Sciatic nerve (tissue), 2 donors: ENCODE data around the gene IQSEC1. TPM values are rescaled to one million over a fixed set of nuclear protein-coding genes. Genes with fewer than 3 reads are reported as not detected.

Experiments used
- ATAC-seq: fragments of 200-7000 bp; cut with Tn5 transposase; one replicate; pipeline ENCODE4 v1.9.1; 2020; ENCODE audit warnings: mild to moderate bottlenecking, moderate library complexity
- DNase-seq: peaks from one replicate; pipeline ENCODE4 v3.0.0-alpha.2; 2020; ENCODE audit warnings: low spot score
- intact Hi-C: fragments of 100-400 bp; cut with DNase I; formaldehyde crosslinking; loops from one replicate; pipeline ENCODE4 v1.14.2; 2022
- total RNA-seq: library from RNA; stranded (reverse); fragmentation: NEBNext Ultra II Directional; extraction: Animal tissue kit (Norgen Biotek cat#: 25700); gene quantifications from one replicate; pipeline ENCODE4 v1.2.1, GENCODE V29; 2021
- donor health status: DM: no; HTN: no; CAD: no.
- donor health status: DM: no; HTN: no; CAD: no.

IQSEC1 gene
- total RNA-seq, 1 donor from 2014 or later, result 77.5 TPM

DNA sequence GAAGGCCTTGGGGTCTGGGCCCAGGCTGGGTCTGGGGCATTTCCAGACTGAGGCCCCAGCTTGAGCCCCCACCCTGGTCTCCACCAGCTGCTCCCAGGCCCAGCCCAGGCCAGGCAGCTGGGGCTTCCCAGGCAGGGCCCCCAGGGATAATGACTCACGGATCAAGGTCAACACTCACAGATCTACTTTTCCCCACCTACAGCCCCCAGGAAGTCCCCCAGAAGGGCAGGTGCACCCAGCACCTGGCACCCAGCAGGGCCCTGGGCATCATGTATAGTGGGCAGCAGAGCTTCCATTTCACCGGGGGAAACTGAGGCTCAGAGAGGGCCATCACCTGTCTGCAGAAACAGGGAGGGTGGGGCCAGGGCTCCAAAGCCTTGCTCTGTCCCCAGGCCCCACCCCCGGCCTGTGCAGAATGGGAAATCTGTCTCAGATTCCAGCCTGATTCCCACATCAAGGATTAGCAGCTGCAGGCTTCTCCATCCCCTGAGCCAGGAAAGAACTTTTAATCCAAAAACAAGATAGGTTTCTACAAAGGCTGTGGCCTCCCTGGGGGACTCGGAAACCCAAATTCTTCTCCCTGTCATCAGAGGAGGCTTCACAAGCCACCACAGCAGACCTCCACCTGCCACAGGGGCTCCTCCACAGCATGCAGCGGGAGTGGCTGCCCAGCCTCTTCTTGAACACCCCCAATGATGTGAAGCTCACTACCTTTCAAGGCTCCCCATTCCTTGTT lies 49.8 kb downstream of the IQSEC1 start:
- intact Hi-C loops, result no loop called here
- ATAC-seq, result no peak
- no peak for DNase-seq

DNA sequence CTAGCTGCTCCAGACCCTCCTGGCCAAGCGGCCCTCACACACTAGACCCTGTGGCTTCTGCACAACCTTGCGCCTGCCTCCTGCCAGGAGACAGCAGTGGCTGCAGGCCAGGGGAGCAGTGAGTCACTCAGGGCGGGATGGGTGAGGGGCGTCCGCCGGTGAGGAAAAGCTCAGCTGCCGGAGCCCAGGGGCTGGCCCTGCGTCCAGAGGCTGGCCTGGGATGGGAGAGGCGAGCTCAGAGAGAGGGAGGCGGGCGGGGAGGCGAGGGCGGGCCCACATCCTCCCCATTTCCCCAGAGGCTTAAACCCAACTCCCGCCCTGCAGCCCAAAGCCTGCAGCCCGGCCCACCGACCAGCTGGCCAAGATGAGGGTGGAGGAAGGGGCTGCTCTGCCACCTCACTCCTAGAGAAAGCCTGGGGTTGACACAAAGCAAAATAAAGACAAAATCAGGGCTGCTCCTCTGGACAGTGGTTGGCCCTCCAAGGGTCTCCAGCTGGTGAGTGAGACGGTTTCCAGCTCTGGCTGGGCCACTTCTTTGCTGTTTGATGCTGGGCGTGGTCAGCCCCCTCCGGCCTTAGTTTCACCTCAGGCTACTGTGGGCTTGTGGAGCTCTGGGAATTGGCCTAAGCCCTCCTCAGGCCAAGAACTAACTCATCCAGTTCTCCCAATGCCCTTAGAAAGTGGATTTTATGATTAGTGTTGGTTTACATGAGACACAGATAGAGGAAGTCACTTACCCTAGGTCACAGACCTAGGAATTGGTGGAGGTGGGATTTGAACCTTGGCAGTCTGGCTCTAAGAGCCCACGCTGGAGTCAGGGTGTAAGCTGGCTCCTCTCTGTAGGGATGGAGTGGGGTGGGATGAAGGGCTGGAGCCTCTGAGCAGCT lies 50.6 kb downstream of the IQSEC1 start:
- intact Hi-C loops, result no loop called here
- DNase-seq (peak; percentile 83), ATAC-seq (peak; percentile 75)

DNA sequence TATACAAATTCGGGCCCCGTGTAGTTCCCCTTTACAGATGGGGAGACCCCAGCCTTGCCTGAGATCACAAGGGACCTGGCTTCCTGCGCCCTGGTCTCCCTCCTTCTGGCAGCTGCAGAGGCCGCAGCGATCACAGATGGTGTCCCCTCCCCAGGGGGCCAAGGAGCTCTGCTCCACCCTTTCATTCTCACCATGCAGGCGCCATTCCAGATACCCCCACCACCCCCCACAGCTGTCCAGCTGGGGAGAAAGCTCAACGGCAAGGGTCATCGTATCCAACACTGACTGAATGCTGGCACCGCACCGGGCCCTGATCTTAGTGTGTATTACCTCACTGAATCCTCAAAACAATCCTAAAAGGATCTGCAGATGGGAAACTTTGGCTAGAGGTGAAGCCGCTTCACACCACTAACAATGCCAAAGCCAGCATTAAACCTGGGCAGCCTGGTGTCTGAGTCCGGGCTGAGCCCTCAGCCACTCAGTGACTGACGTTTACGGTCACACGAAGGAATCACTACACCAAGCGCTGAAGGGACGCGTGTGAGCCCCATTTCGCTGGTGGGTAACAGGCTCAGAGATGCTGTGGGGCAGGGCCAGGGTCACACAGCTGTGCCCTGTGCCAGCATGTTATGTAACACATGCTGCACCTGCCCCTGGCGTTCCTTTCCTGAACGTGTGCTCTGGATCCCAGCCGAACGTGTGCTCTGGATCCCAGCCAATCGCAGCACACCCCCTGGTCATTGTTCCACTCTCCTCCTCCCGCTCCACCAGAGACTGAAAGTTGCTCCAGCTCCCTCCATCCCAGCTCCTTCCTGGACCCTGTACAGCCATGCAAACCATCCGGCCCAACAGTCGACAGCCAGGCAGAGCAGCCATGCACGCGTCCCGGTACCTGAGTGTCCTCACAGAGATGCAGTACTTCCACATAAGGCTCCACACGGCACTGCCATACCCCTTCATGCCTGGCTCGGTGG lies 51.8 kb downstream of the IQSEC1 start:
- DNase-seq (no peak), ATAC-seq (no peak)
- intact Hi-C loops, result no loop called here

DNA sequence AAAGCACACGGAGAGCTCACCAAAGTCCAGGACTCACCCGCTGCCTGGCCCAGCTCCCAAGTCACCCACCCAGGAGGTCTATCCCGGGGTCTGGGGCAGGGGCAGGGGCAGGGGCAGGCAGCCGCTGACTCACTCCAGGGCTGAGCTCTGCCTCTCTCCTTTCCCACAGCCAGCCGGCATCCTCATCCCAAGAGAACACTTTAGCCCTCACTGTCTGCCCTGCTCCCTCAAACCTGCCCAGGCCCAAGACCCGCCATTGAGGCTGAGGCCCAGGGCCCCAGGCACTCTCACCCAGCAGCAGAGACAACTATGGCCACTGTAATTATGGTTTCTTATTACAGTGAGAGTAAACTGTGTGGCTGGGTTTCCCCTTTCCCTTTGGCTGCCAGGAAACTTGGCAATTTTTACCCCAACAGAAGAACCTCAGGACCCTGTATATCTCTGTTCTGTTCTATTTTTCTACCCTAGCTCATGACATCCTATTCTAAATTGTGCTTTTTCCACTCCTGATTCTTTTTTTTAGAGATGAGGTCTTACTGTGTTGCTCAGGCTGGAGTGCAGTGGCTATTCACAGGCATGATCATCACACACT lies 53.0 kb downstream of the IQSEC1 start:
- DNase-seq, result no peak
- intact Hi-C loops, result no loop called here
- ATAC-seq, result no peak

DNA sequence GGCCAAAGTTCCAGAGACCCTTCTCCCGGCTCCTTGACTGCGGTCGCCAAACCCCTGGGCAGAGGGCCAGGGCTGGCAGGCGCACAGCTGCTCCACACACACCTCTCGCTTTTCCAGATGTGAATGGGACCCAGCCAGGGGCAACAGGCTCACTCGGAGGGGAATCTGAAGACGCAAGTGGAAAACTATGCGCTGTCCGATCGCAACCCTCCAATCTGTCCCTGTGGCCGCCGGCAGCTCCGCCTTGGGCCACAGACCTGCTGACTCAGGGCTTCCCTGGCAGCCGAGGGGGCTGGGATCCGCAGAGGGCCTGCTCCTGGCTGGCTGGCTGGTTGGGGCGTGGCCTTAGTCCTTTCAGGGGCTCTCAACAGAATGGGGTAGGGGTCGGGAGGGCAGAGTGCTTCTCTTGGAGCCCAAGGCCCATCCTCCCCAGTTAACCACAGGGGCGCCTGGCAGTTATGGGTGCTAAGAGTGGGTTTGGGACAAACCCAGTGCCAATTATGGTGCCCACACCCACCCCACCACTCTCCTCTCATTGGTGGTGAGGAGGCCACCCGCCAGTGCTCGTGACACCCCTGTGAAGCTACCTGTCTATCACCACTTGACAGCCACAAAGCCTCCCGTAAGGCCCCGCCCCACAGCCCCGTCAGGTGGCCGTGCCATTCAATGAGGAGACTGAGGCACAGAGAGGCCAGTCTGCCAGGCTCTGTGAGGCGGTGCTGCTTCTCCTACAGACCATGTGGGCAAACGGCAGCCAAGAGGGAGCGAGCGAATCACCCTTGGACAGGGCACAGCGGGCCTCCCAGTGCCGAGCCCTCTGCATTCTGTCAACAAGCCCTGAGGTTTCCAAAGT lies 53.8 kb downstream of the IQSEC1 start:
- ATAC-seq (peak; percentile 76), DNase-seq (peak; percentile 75)
- intact Hi-C loops, result no loop called here

DNA sequence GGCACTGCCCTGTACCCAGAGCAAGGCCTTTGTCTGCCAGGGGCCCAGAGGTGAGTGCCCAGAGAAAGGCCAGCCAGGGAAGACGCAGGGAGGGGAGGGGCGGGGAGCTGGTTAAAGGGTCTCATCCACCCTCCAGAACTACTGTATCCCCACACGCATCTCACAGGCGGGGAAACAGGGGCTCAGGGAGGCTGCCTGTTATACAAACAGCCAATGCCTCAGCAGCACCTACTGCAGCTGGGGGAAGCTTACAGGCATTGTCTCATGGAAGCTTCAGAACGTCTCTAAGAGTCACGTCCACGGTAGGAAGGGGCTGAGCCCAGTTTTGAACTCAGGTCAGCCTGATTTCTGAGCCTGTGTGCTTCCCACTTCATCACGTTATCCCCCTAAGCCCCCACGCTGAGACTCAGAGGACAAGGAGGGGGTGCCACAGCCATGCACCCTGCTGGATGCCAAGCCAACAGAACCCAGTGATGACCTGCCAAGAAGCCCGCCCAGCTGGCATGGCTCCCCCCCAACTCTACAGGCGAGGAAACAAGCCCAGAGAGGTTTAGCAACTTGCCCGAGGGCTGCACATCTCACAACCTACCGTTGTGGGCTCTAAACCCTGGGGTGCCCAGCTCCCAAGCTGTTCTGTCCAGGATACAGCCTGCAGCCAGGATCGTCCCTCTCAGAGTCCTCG lies 54.5 kb downstream of the IQSEC1 start:
- DNase-seq (no peak), ATAC-seq (no peak)
- intact Hi-C loops, result no loop called here

DNA sequence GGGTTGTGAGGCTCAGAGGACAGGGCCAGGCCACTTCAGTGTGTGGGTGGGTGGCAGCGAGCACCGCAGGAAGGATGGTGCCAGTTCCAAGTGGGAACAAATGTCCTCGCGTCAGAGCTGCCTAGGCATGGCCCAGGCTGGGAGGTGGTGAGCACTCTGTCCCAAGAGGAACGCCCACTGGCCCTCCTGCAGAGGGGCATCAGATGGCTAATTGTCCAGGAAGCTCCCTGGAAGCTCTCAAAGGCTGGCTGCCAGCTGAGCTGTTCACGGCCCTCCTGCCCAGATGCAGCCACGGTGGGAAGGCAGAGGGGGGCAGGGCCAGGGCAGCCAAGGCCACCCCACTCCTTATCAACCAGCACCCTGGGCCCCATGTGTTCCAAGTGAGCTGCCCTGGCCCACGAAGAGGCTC lies 55.2 kb downstream of the IQSEC1 start:
- ATAC-seq (no peak), DNase-seq (no peak)
- intact Hi-C loops, result no loop called here

DNA sequence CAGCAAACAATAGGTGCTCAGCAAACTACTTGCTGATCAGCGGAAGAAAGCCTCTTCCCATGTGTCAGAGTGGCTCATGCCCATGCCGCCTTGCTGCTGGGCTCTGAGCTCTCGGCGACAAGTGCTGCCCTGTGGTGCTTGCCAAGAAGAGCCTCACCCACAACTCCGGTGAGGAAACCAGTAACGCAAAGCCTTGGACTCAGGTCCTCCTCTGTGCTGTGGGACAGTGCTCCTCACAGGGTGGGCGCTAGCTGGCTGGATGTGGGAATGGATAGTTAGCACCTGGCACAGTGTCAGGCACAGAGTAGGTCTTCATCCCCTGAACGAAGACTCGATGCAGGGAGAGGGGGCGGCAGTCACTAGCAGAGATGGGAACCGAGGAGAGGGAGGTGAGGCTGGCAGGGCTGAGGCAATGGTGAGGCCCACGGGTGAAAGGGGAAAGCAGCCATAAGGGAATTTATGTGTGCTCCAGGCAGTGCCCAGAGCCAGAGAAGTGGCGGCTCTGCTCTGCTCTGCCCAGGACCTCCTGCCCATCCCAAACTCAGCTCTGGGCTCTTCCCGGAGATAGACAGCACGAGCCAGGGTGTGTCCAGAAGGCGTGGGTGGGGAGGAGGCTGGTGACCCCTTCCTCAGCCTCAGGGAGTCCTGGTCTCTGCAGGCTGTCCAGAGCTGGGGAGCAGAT lies 55.7 kb downstream of the IQSEC1 start:
- intact Hi-C loops, result no loop called here
- DNase-seq (no peak), ATAC-seq (no peak)

DNA sequence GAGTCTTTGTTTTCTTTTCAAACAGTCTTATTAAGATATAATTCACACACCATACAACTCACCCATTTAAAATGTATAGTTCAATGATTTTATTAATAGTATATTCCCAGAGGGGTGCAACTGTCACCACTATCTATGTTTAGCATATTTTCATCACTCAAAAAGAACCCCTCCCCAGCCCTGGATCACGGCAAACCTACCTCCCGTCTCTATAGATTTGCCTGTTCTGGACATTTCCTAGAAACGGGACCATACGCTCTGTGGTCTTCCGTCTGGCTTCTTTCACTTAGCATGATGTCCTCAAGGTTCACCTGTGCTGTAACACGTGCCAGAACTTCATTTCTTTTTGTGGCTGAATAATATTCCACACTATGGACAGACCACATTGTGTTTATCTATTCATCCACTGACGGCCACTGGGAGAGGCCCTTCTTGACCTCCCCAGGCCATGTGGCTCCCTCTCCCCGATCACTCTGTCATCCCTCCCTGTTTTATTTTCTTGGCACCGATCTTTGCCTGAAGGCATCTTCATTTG lies 56.4 kb downstream of the IQSEC1 start:
- ATAC-seq (no peak), DNase-seq (no peak)
- intact Hi-C loops, result no loop called here

DNA sequence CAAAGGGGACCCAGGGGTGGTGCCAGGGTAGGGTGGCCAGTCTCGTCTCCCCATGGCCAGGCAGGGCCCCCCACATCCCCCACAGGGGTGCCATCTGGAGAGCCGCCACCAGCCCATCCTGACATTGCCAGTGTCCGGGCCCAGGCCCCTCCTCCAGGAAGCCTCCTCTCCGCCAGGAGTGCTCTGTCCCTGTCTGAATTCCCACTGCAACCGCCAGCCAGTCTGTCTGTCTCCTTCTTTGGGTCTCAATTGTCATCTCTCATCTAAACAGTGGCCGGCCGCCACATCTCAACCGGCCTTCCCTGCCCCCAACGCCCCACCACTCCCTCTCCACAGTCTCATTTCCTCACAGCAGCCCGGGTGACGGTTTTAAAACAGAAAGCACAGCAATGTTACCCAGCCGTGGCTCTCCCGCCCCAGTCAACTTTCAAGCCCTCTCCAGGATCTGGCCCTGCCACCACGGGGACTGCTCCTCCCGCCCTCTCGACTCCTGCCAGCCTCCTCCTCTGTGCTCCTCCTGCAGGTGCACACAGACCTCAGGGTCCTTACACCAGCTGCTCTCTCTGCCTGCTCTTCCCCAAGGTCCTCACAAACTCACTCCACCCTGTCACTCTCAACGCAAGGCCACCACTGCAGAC lies 57.0 kb downstream of the IQSEC1 start:
- intact Hi-C loops, result no loop called here
- no peak for DNase-seq
- ATAC-seq, result peak; percentile 31

DNA sequence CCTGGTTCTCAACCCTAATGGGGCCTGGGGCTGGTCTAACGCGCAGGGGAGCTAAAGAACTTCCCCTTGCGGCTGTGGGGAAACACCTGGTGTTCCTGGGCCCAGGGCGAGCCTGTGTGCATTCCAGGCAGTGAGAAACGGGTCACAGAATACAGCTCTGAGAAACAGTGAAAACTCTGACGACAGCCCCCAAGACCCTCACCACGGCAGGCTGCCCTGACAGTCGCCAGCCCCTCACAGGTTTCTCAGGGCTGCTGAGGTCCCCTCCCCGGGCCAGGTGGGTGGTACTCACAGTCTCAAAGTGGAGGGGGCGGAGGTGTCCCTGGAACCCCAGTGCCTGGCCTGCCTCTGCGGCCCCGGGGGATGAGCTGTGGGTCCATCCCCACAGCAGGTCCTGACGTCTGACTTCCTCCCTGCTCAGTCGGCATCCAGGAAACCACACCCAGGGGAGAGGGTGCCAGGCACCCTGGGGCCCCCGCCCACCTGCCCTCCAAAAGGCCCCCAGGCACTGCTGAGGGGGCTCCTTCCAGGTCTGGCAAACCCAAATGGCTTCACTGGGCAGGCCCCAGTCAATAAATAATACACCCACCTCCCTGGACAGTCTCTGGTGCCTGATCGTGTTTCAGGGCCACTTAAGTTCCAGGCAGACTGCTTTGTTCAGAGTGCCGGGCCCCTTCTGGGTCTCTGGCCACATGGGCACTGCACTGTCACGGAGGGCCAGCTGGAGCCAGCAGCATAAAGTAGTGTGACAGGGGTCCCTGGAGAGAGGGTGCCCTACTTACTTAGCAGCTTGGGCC lies 57.7 kb downstream of the IQSEC1 start:
- ATAC-seq (peak; percentile 6), DNase-seq (no peak)
- intact Hi-C loops, result no loop called here

DNA sequence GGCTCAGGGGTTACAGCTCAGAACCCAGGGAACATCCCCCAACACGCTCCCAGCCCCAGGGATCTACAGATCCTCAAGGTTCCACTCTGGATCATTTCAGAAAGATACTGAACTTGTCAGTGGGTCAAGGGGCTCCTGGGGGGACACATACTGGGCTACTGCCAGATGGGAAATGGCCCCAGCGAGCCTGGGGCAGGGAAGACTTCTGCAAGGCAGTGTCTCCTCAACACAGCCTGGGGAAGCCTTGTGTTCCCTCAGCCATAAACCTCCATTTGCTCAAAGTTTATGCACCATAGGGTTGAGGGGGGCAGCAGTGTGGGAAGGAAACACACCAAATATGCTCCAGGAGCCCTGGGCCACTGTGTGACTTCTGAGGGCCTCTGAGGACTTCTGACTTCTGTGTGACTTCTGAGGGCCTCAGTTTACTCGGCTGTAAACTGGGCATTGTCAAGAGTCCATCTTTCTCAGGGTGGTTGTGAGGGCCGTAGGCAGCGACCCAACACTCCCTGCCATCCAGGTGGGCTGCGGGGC lies 58.4 kb downstream of the IQSEC1 start:
- ATAC-seq (no peak), DNase-seq (no peak)
- intact Hi-C loops, result no loop called here

DNA sequence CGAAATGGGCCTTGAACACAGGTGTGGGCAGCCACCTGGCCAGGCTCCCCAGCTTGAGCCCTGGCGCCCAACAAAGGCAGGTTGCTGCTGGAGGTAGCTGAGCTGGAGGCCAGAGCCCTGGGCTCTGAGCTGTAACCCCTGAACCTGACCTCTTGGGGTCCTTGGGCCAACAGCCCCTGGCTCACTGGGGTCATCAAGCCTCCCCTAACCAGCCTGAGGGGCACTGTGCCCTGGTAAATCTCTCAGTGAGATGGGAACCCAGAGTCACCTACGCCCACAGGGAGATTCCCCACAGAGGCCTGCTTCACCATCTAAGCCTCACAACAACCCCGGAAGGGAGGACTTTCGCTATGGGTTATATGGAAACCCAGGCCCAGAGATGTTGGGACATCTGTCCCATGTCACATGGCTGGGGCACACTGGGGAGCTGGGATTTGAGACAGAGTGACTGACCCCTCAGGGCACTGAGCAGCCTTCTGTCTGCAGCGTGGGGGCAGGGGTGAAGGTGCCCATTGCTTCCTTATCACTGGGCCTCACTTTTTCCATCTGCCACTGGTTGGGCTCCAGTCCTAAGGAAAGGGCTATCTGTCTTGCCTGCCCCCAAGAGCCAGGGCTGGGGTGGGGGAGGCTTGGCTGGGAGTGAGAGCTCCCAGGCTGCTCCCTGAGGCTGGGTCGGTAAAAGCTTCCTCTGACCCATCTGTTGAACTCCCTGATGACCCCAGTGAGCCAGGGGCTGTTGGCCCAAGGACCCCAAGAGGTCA lies 59.1 kb downstream of the IQSEC1 start:
- no peak for ATAC-seq
- no peak for DNase-seq
- intact Hi-C loops, result no loop called here

DNA sequence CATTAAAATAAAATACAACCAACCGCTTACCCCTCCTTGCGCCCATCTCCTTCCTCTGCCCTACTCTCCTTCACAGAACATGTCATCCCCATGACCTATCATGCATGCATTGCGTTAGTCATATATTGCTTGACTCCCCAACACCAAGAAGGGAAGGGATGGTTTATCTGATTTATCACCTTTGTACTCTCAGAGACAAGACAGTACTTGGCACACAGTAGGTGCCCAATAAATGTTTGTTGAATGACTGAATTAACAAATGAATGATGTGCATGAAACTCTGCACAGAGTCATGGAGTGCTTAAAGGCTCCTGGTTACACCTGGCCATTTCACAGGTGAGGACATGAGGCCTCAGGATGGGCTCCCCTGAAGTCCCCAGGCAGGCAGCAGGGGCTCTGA lies 59.7 kb downstream of the IQSEC1 start:
- no peak for DNase-seq
- intact Hi-C loops, result no loop called here
- ATAC-seq, result no peak

DNA sequence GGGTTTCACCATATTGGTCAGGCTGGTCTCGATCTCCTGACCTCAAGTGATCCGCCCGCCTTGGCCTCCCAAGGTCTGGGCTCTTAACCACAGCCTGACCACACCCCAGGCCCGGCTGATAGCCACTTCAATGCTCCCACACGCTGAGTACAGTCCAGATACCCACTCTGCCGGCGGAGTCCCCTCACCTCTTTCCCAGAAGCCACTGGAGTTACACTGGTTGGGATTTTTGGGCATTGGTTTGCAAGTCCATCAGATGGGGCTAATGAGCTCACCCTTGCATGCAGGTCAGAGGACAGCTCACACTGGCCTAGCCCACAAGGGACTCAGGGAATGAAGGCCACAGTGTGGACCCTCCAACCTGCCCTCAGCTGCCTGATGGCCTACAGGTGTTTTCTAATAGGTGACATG lies 60.1 kb downstream of the IQSEC1 start:
- intact Hi-C loops, result no loop called here
- DNase-seq (no peak), ATAC-seq (no peak)
